Activated naive CD8-positive, alpha-beta T cell (primary cell): Measurements from ENCODE around the gene ZDHHC14.

Source experiments
- H3K27ac Mint-ChIP-seq: one replicate; pipeline ENCODE4 v1.8.0; 2021; ENCODE audit warnings: mixed read lengths
- H3K27me3 Mint-ChIP-seq: one replicate; pipeline ENCODE4 v1.8.0; 2021; ENCODE audit warnings: mixed read lengths
- H3K36me3 Mint-ChIP-seq: one replicate; pipeline ENCODE4 v1.8.0; 2021; ENCODE audit warnings: mixed read lengths
- H3K4me1 Mint-ChIP-seq: one replicate; pipeline ENCODE4 v1.8.0; 2021; ENCODE audit warnings: low read depth, mixed read lengths
- H3K4me3 Mint-ChIP-seq: one replicate; pipeline ENCODE4 v1.8.0; 2021; ENCODE audit warnings: mild to moderate bottlenecking, mixed read lengths
- H3K9me3 Mint-ChIP-seq: one replicate; pipeline ENCODE4 v1.8.0; 2021; ENCODE audit warnings: low read depth, mixed read lengths

Gene ZDHHC14

GRCh38 chr6:157520596-157521361 lies 139.8 kb downstream of the ZDHHC14 start:
- no peaks in the 10 kb centered on the region for H3K4me1 Mint-ChIP-seq
- H3K27ac Mint-ChIP-seq: no peak overlapping the region
- H3K36me3 Mint-ChIP-seq: no peaks in the 10 kb centered on the region
- H3K9me3 Mint-ChIP-seq: no peaks in the 10 kb centered on the region
- H3K4me3 Mint-ChIP-seq: no peak overlapping the region
- no peaks in the 10 kb centered on the region for H3K27me3 Mint-ChIP-seq

GRCh38 chr6:157521362-157522335 lies 140.7 kb downstream of the ZDHHC14 start:
- no peaks in the 10 kb centered on the region for H3K36me3 Mint-ChIP-seq
- no peaks in the 10 kb centered on the region for H3K4me1 Mint-ChIP-seq
- no peak overlapping the region for H3K4me3 Mint-ChIP-seq
- no peak overlapping the region for H3K27ac Mint-ChIP-seq
- H3K9me3 Mint-ChIP-seq: no peaks in the 10 kb centered on the region
- no peaks in the 10 kb centered on the region for H3K27me3 Mint-ChIP-seq

GRCh38 chr6:157522472-157522871 lies 141.5 kb downstream of the ZDHHC14 start:
- Mint-ChIP-seq H3K27me3 (no peaks in the 10 kb centered on the region), H3K36me3 (no peaks in the 10 kb centered on the region), H3K9me3 (no peaks in the 10 kb centered on the region), H3K4me3 (no peak overlapping the region), H3K4me1 (peaks cover 5% of the 10 kb centered on the region), H3K27ac (no peak overlapping the region)

- Mint-ChIP-seq H3K36me3 (no peaks in the 10 kb centered on the region), H3K27me3 (no peaks in the 10 kb centered on the region), H3K4me1 (peaks cover 12% of the 10 kb centered on the region), H3K9me3 (no peaks in the 10 kb centered on the region), H3K27ac (no peak overlapping the region), H3K4me3 (no peak overlapping the region)
Measured at GRCh38 chr6:157524735-157525134, 143.7 kb downstream of the ZDHHC14 start.

GRCh38 chr6:157525292-157525889 lies 144.4 kb downstream of the ZDHHC14 start:
- Mint-ChIP-seq H3K9me3 (no peaks in the 10 kb centered on the region), H3K36me3 (no peaks in the 10 kb centered on the region), H3K27me3 (no peaks in the 10 kb centered on the region), H3K27ac (no peak overlapping the region), H3K4me3 (no peak overlapping the region), H3K4me1 (peaks cover 12% of the 10 kb centered on the region)

GRCh38 chr6:157525918-157526425 lies 145.0 kb downstream of the ZDHHC14 start:
- H3K4me1 Mint-ChIP-seq: peaks cover 12% of the 10 kb centered on the region
- no peaks in the 10 kb centered on the region for H3K27me3 Mint-ChIP-seq
- H3K4me3 Mint-ChIP-seq: no peak overlapping the region
- no peaks in the 10 kb centered on the region for H3K9me3 Mint-ChIP-seq
- H3K27ac Mint-ChIP-seq: no peak overlapping the region
- no peaks in the 10 kb centered on the region for H3K36me3 Mint-ChIP-seq

- H3K27me3 Mint-ChIP-seq: no peaks in the 10 kb centered on the region
- H3K4me1 Mint-ChIP-seq: peaks cover 12% of the 10 kb centered on the region
- no peak overlapping the region for H3K4me3 Mint-ChIP-seq
- H3K27ac Mint-ChIP-seq: no peak overlapping the region
- H3K36me3 Mint-ChIP-seq: no peaks in the 10 kb centered on the region
- H3K9me3 Mint-ChIP-seq: no peaks in the 10 kb centered on the region
Measured at GRCh38 chr6:157527471-157527907, 146.5 kb downstream of the ZDHHC14 start.

GRCh38 chr6:157528931-157529653 lies 148.1 kb downstream of the ZDHHC14 start:
- H3K36me3 Mint-ChIP-seq: no peaks in the 10 kb centered on the region
- no peaks in the 10 kb centered on the region for H3K27me3 Mint-ChIP-seq
- H3K27ac Mint-ChIP-seq: no peak overlapping the region
- H3K9me3 Mint-ChIP-seq: no peaks in the 10 kb centered on the region
- H3K4me1 Mint-ChIP-seq: peaks cover 12% of the 10 kb centered on the region
- no peak overlapping the region for H3K4me3 Mint-ChIP-seq

- Mint-ChIP-seq H3K9me3 (no peaks in the 10 kb centered on the region), H3K27me3 (no peaks in the 10 kb centered on the region), H3K4me1 (peaks cover 12% of the 10 kb centered on the region), H3K36me3 (no peaks in the 10 kb centered on the region), H3K27ac (no peak overlapping the region), H3K4me3 (no peak overlapping the region)
Measured at GRCh38 chr6:157529654-157530039, 148.7 kb downstream of the ZDHHC14 start.

- Mint-ChIP-seq H3K27me3 (no peaks in the 10 kb centered on the region), H3K9me3 (no peaks in the 10 kb centered on the region), H3K27ac (no peak overlapping the region), H3K4me1 (peaks cover 16% of the 10 kb centered on the region), H3K36me3 (no peaks in the 10 kb centered on the region), H3K4me3 (no peak overlapping the region)
Measured at GRCh38 chr6:157530126-157530525, 149.1 kb downstream of the ZDHHC14 start.

GRCh38 chr6:157530724-157531168 lies 149.8 kb downstream of the ZDHHC14 start:
- no peaks in the 10 kb centered on the region for H3K9me3 Mint-ChIP-seq
- no peaks in the 10 kb centered on the region for H3K36me3 Mint-ChIP-seq
- peaks cover 22% of the 10 kb centered on the region for H3K4me1 Mint-ChIP-seq
- no peak overlapping the region for H3K4me3 Mint-ChIP-seq
- H3K27ac Mint-ChIP-seq: no peak overlapping the region
- H3K27me3 Mint-ChIP-seq: no peaks in the 10 kb centered on the region

- Mint-ChIP-seq H3K36me3 (no peaks in the 10 kb centered on the region), H3K4me3 (no peak overlapping the region), H3K27me3 (no peaks in the 10 kb centered on the region), H3K27ac (no peak overlapping the region), H3K4me1 (peaks cover 29% of the 10 kb centered on the region), H3K9me3 (no peaks in the 10 kb centered on the region)
Measured at GRCh38 chr6:157531169-157531985, 150.4 kb downstream of the ZDHHC14 start.

- no peaks in the 10 kb centered on the region for H3K27me3 Mint-ChIP-seq
- H3K4me3 Mint-ChIP-seq: no peak overlapping the region
- H3K4me1 Mint-ChIP-seq: peaks cover 32% of the 10 kb centered on the region
- no peaks in the 10 kb centered on the region for H3K9me3 Mint-ChIP-seq
- H3K36me3 Mint-ChIP-seq: no peaks in the 10 kb centered on the region
- H3K27ac Mint-ChIP-seq: no peak overlapping the region
Measured at GRCh38 chr6:157531986-157532365, 151.0 kb downstream of the ZDHHC14 start.
